Measurements from ENCODE around the gene HIVEP1.

Gene HIVEP1

GRCh38 chr6:12189150-12189549 is 177.0 kb downstream of the HIVEP1 start:
- no peak for DNase-seq (ENCODE audit: low spot score)

- no peak for DNase-seq (ENCODE audit: low spot score)
These were observed 177.5 kb downstream of the HIVEP1 start for GRCh38 chr6:12189661-12190060.

GRCh38 chr6:12190252-12190651 is 178.1 kb downstream of the HIVEP1 start:
- no peak for DNase-seq (ENCODE audit: low spot score)

GRCh38 chr6:12196326-12196936 is 184.3 kb downstream of the HIVEP1 start:
- DNase-seq (ENCODE audit: low spot score) = no peak

- DNase-seq (ENCODE audit: low spot score) = no peak
These were observed 186.7 kb downstream of the HIVEP1 start for GRCh38 chr6:12198851-12199250.

- no peak for DNase-seq (ENCODE audit: low spot score)
These were observed 188.0 kb downstream of the HIVEP1 start for GRCh38 chr6:12200015-12200564.

GRCh38 chr6:12200761-12201160 is 188.6 kb downstream of the HIVEP1 start:
- DNase-seq (ENCODE audit: low spot score) = no peak

- no peak for DNase-seq (ENCODE audit: low spot score)
These were observed 190.9 kb downstream of the HIVEP1 start for GRCh38 chr6:12203001-12203400.

GRCh38 chr6:12208190-12208589 is 196.1 kb downstream of the HIVEP1 start:
- DNase-seq (ENCODE audit: low spot score) = no peak

- no peak for DNase-seq (ENCODE audit: low spot score)
These were observed 196.6 kb downstream of the HIVEP1 start for GRCh38 chr6:12208673-12209072.
